DND-41 (cell line): ENCODE measurements around the gene GLE1.

Source experiments
- CTCF ChIP-seq: IDR thresholded peaks from 2 replicates; pipeline ENCODE4 v1.5.1; 2012; ENCODE audit warnings: borderline replicate concordance, low read length, moderate library complexity, mild to moderate bottlenecking; ENCODE audit not compliant: poor library complexity, severe bottlenecking; ENCODE audit errors: extremely low read depth
- EZH2 ChIP-seq: IDR thresholded peaks from 3 replicates; pipeline ENCODE4 v1.6.1; 2012; ENCODE audit warnings: borderline replicate concordance, low read depth, mild to moderate bottlenecking, moderate library complexity, low read length, inconsistent platforms; ENCODE audit not compliant: severe bottlenecking

GRCh38 chr9:128495296-128495695, 9.2 kb upstream of the GLE1 start:
- TF ChIP-seq CTCF = no peak
- TF ChIP-seq EZH2 = no peak
